HepG2 (cell line): ENCODE results near the gene GMPPB. TPM values are rescaled to one million over a fixed set of nuclear protein-coding genes. Genes with fewer than 3 reads are reported as not detected.
A peak's percentile ranks its signal among the peaks of the same experiment; 100 is the strongest.

Experiments
- ATAC-seq: fragments of 200-7000 bp; cut with Tn5 transposase; 3 replicates; pipeline ENCODE4 v1.9.1; 2020; ENCODE audit warnings: mild to moderate bottlenecking, moderate library complexity
- BruUV-seq: library from RNA; stranded (reverse); fragments of 400-500 nt; replicated peaks from 2 replicates; lab custom pipeline; 2021; lab: Mats Ljungman, UMichigan
- CTCF ChIA-PET: fragments of 300-600 bp; formaldehyde crosslinking; extraction: SDS; loops from one replicate; lab custom pipeline; 2021; ENCODE audit warnings: low total read pairs, inconsistent platforms, low intra/inter-chr PET ratio; lab: Yijun Ruan, JAX
- POLR2A ChIA-PET: fragments of 350-600 bp; sonication (Branson Sonifier 250); formaldehyde crosslinking; loops from one replicate; lab custom pipeline; 2020; ENCODE audit warnings: antibody characterized with exemption, inconsistent platforms; lab: Yijun Ruan, JAX
- DNase-seq: peaks from one replicate; pipeline ENCODE4 v3.0.0-alpha.2; 2015; ENCODE audit warnings: low spot score
- FAIRE-seq: peaks from 3 replicates; lab custom pipeline; 2011; peaks lifted over from hg19 to GRCh38; lab: Jason Lieb, UNC
- H2AFZ ChIP-seq: one replicate; pipeline ENCODE4 v1.6.1; 2011; ENCODE audit warnings: low read length, inconsistent platforms
- H3K27ac ChIP-seq: fragments of 300-600 bp; 3 replicates; pipeline ENCODE4 v1.8.0; 2011; ENCODE audit warnings: mixed run types, mild to moderate bottlenecking, mixed read lengths, low read length, inconsistent platforms; ENCODE audit not compliant: insufficient read depth; ENCODE audit errors: extremely low read length
- H3K27me3 ChIP-seq, 2 experiments: fragments of 200-600 bp in 1 of 2; 2 replicates in 1 of 2; 3 replicates in 1 of 2; pipeline versions ENCODE4 v1.6.0 to v1.8.0; 2011; ENCODE audit warnings: low read length in 2 of 2, mild to moderate bottlenecking in 2 of 2, moderate library complexity in 2 of 2, inconsistent platforms in 1 of 2; ENCODE audit not compliant: insufficient read depth in 2 of 2, control insufficient read depth in 1 of 2
- H3K36me3 ChIP-seq, 2 experiments: fragments of 200-600 bp in 1 of 2; replicated peaks in 1 of 2; 2 replicates in 1 of 2; 3 replicates in 1 of 2; pipeline versions ENCODE4 v1.5.1 to v1.8.0; 2011; ENCODE audit warnings: low read length in 2 of 2, inconsistent platforms in 1 of 2; ENCODE audit not compliant: insufficient read depth in 2 of 2, control insufficient read depth in 1 of 2
- H3K4me1 ChIP-seq: 2 replicates; pipeline ENCODE4 v1.5.1; 2012; ENCODE audit warnings: low read length, inconsistent platforms; ENCODE audit not compliant: insufficient read depth
- H3K4me2 ChIP-seq: 2 replicates; pipeline ENCODE4 v1.6.0; 2011; ENCODE audit warnings: low read depth, low read length, inconsistent platforms
- H3K4me3 ChIP-seq, 3 experiments: fragments of 200-600 bp in 1 of 3; sonication (generic), shearing (Covaris generic) in 1 of 3; replicated peaks in 1 of 3; 2 replicates each; pipeline ENCODE4 v1.5.1; 2011 to 2016; ENCODE audit warnings: low read length in 3 of 3, inconsistent platforms in 2 of 3, low read depth in 2 of 3, mild to moderate bottlenecking in 2 of 3, control low read depth in 1 of 3, mixed read lengths in 1 of 3; ENCODE audit not compliant: insufficient read depth in 1 of 3
- H3K79me2 ChIP-seq: one replicate; pipeline ENCODE4 v1.6.1; 2011; ENCODE audit warnings: low read length, inconsistent platforms; ENCODE audit not compliant: insufficient read depth
- H3K9ac ChIP-seq: 2 replicates; pipeline ENCODE4 v1.6.0; 2011; ENCODE audit warnings: mild to moderate bottlenecking, low read depth, low read length, inconsistent platforms; ENCODE audit not compliant: insufficient read depth
- H3K9me3 ChIP-seq: 2 replicates; pipeline ENCODE4 v1.5.1; 2012; ENCODE audit warnings: mild to moderate bottlenecking, low read length
- H4K20me1 ChIP-seq: 2 replicates; pipeline ENCODE4 v1.6.0; 2011; ENCODE audit warnings: inconsistent platforms, mild to moderate bottlenecking, low read length, moderate library complexity; ENCODE audit not compliant: insufficient read depth
- AGO2 ChIP-seq: fragments of 200-400 bp; formaldehyde crosslinking; optimal IDR thresholded peaks from 2 replicates; pipeline ENCODE3; 2017; ENCODE audit warnings: mild to moderate bottlenecking, low read depth, low read length, moderate library complexity
- ATF7 ChIP-seq, 2 experiments: fragments of 450-650 bp in 1 of 2; sonication (generic) in 1 of 2; formaldehyde crosslinking in 1 of 2; IDR thresholded peaks; 2 replicates each; pipeline versions ENCODE4 v1.4.0 to v1.6.1; 2016 to 2020; ENCODE audit warnings: antibody characterized with exemption in 1 of 2, mild to moderate bottlenecking in 1 of 2, missing genetic modification reagents in 1 of 2
- HOXA3 ChIP-seq: sonication (generic); formaldehyde crosslinking; IDR thresholded peaks from 2 replicates; pipeline ENCODE4 v1.5.0; 2020; ENCODE audit warnings: missing genetic modification reagents
- MED13 ChIP-seq: sonication (generic); formaldehyde crosslinking; IDR thresholded peaks from 2 replicates; pipeline ENCODE4 v1.5.0; 2020; ENCODE audit warnings: missing genetic modification reagents
- NBN ChIP-seq: fragments of 450-650 bp; conservative IDR thresholded peaks from 2 replicates; pipeline ENCODE4 v1.6.1; 2017
- NR2C2 ChIP-seq: sonication (generic); formaldehyde crosslinking; IDR thresholded peaks from 2 replicates; pipeline ENCODE4 v1.4.0; 2020; ENCODE audit warnings: missing genetic modification reagents, mild to moderate bottlenecking, moderate library complexity, borderline replicate concordance
- PRMT3 ChIP-seq: sonication (generic); formaldehyde crosslinking; IDR thresholded peaks from 2 replicates; pipeline ENCODE4 v1.8.1; 2022; ENCODE audit warnings: low read depth, mild to moderate bottlenecking, moderate library complexity, missing genetic modification reagents, borderline replicate concordance
- ZNF234 ChIP-seq: sonication (generic); formaldehyde crosslinking; conservative IDR thresholded peaks from 2 replicates; pipeline ENCODE4 v1.5.1; 2020; ENCODE audit warnings: mild to moderate bottlenecking, missing genetic modification reagents
- ZNF253 ChIP-seq: sonication (generic); formaldehyde crosslinking; IDR thresholded peaks from 2 replicates; pipeline ENCODE4 v1.8.0; 2022; ENCODE audit warnings: mild to moderate bottlenecking, missing genetic modification reagents, borderline replicate concordance
- ZNF326 ChIP-seq: sonication (generic); formaldehyde crosslinking; IDR thresholded peaks from 2 replicates; pipeline ENCODE4 v1.4.0; 2020; ENCODE audit warnings: missing genetic modification reagents, borderline replicate concordance
- ZNF607 ChIP-seq: sonication (generic); formaldehyde crosslinking; IDR thresholded peaks from 2 replicates; pipeline ENCODE4 v1.5.1; 2020; ENCODE audit warnings: missing genetic modification reagents, mild to moderate bottlenecking, borderline replicate concordance
- WGBS: methylation state at CpG from one replicate; pipeline ENCODE4 v1.1.6; 2017; ENCODE audit warnings: low lambda C conversion rate; 5-methylcytosine and 5-hydroxymethylcytosine counted together
- in situ Hi-C: cut with HindIII; loops from 2 replicates; pipeline ENCODE4 v1.10.0; 2017; ENCODE audit warnings: low pct_unique_long_range_greater_than_20kb; ENCODE audit not compliant: extremely low pct_ligation_motif_present
- intact Hi-C: fragments of 100-400 bp; cut with micrococcal nuclease; formaldehyde crosslinking; loops from one replicate; pipeline ENCODE4 v1.10.0; 2022; ENCODE audit not compliant: unreplicated experiment
- polyA plus RNA-seq, 8 experiments: library from polyadenylated mRNA; depleted of rRNA in 3 of 8; stranded (reverse) in 7 of 8; unstranded in 1 of 8; fragments of >200 nt; fragmentation: Illumina TruSeq in 4 of 8; extraction: Trizol in 4 of 8; gene quantifications; 2 replicates each; pipeline versions ENCODE4 v1.2.1 to v1.2.3, GENCODE V29; 2011 to 2016; ENCODE audit warnings: low read depth in 4 of 8, missing spikeins in 1 of 8, mixed read lengths in 1 of 8; ENCODE audit not compliant: insufficient read depth in 1 of 8
- total RNA-seq, 5 experiments: library from RNA; depleted of rRNA; stranded (reverse); fragments of >200 nt; fragmentation: Illumina TruSeq; extraction: Trizol; gene quantifications; 2 replicates each; pipeline ENCODE4 v1.2.3, GENCODE V29; 2016; ENCODE audit warnings: low read depth in 1 of 5
- TF ChIP-seq, protein P1 (sequence below): sonication (generic); formaldehyde crosslinking; conservative IDR thresholded peaks from 2 replicates; pipeline ENCODE4 v1.4.0; 2020; ENCODE audit warnings: missing genetic modification reagents
- TF ChIP-seq, protein P2 (sequence below): sonication (generic); formaldehyde crosslinking; IDR thresholded peaks from 2 replicates; pipeline ENCODE4 v1.5.0; 2020; ENCODE audit warnings: missing genetic modification reagents, mild to moderate bottlenecking, borderline replicate concordance

GMPPB gene
- total and polyA plus RNA-seq, 2 of the 13 experiments (the other 11 are each of a cell fraction or from before 2014, with no cell fraction given): 6.5 to 23.1 TPM

DNA sequence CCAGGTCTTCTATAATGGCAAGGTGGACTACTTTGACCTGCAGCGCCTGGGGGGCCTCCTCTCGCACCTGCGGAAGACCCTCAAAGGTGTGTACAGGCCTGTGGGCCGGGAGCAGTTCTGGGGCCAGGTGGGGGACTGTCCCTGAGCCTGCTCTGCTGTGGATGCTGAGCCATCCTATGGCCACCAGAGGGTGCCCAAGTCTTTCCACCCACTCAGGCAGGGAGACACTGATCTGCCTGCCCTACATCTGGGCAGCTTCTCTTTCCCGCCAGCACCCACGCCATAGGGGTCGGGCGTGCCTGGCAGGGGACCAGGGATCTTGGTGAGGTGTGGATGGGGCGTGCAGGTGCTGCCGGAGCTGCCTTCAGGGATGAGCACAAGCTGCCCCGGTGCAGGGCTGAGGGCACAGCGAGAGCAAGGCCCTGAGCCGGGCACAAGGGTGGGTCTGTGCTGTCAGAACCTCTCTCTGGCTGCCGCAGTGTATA lies 20.3 kb downstream of the GMPPB start (continued):
- TF ChIP-seq NR2C2 (CRISPR knock-in tag) (no peak), HOXA3 (CRISPR knock-in tag) (no peak), AGO2 (peak; percentile 57), MED13 (CRISPR knock-in tag) (no peak)
- TF ChIP-seq, protein P1, sequence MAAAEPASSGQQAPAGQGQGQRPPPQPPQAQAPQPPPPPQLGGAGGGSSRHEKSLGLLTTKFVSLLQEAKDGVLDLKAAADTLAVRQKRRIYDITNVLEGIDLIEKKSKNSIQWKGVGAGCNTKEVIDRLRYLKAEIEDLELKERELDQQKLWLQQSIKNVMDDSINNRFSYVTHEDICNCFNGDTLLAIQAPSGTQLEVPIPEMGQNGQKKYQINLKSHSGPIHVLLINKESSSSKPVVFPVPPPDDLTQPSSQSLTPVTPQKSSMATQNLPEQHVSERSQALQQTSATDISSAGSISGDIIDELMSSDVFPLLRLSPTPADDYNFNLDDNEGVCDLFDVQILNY (CRISPR knock-in tag): no peak
- TF ChIP-seq, all 625 proteins: peak for 31

DNA sequence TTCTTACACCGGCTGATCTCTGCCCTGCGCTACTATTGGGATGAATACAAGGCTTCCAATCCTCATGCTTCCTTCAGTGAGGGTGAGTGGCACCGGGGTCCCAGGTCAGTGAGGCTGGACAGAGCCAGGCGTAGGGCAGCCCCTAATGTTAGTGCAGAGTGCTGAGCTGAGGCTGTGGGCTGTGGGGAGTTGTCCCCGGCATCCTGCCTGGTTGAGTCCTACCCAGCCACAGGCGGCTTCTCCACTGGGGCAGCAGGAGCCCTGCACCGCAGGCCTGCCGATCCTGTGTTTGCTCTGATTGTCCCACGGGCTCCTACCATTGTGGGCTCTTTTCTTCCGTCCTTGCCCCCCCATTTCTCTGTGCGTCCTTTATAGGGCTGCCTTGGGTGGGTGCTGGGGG lies 21.1 kb downstream of the GMPPB start:
- Histone ChIP-seq H3K79me2 (no peaks in the 10 kb centered on the region), H3K36me3 (peaks cover 41 to 84% of the 10 kb centered on the region in 2 experiments), H3K27ac (no peak overlapping the region), H3K4me2 (no peak overlapping the region), H4K20me1 (no peaks in the 10 kb centered on the region), H3K9ac (no peak overlapping the region), H3K9me3 (no peaks in the 10 kb centered on the region), H2AFZ (no peak overlapping the region), H3K27me3 (no peaks in the 10 kb centered on the region; a peak in 1 of 5 replicates), H3K4me3 (no peak overlapping the region), H3K4me1 (no peaks in the 10 kb centered on the region)
- CTCF ChIA-PET: interaction anchor here (1.7 to 2.3 kb wide), 2 partner anchors 137 to 203 kb away, joined by 7 to 14 read pairs; no protein-coding TSS in a partner anchor
- DNase-seq (no peak), FAIRE-seq (no peak), ATAC-seq (no peak)
- intact Hi-C loops: loop anchor here (1.0 to 2.0 kb wide), 2 partner anchors 137 to 204 kb away; no protein-coding TSS in a partner anchor
- POLR2A ChIA-PET: no interaction called here
- WGBS: 92% methylated on average over 10 of the region's 11 CpGs
- BruUV-seq: no TSS peak
- in situ Hi-C loops: loop anchor here (5.0 kb wide), 2 partner anchors 135 to 205 kb away; no protein-coding TSS in a partner anchor
- TF ChIP-seq ZNF234 (no peak), NBN (no peak), ZNF326 (CRISPR knock-in tag) (no peak), ZNF253 (CRISPR knock-in tag) (no peak), ZNF607 (no peak), PRMT3 (CRISPR knock-in tag) (no peak), ATF7 (IDR thresholded peaks at IDR 0.05) (no peak), ATF7 (CRISPR knock-in tag; IDR thresholded peaks at IDR 0.05) (no peak)
- TF ChIP-seq, protein P2, sequence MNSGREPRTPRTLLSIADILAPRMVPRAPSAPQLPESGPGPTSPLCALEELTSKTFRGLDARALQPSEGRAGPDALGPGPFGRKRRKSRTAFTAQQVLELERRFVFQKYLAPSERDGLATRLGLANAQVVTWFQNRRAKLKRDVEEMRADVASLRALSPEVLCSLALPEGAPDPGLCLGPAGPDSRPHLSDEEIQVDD: no peak
